ENCODE data around the gene GLRA1. TPM values are rescaled to one million over a fixed set of nuclear protein-coding genes. Genes with fewer than 3 reads are reported as not detected.
"Not testable (repeated sequence)": the region's sequence is repeated elsewhere in the genome, so short reads cannot be mapped to it uniquely, and the experiment has no call there.

The GLRA1 gene
- total RNA-seq, 1 donor from 2014 or later: not detected

DNA sequence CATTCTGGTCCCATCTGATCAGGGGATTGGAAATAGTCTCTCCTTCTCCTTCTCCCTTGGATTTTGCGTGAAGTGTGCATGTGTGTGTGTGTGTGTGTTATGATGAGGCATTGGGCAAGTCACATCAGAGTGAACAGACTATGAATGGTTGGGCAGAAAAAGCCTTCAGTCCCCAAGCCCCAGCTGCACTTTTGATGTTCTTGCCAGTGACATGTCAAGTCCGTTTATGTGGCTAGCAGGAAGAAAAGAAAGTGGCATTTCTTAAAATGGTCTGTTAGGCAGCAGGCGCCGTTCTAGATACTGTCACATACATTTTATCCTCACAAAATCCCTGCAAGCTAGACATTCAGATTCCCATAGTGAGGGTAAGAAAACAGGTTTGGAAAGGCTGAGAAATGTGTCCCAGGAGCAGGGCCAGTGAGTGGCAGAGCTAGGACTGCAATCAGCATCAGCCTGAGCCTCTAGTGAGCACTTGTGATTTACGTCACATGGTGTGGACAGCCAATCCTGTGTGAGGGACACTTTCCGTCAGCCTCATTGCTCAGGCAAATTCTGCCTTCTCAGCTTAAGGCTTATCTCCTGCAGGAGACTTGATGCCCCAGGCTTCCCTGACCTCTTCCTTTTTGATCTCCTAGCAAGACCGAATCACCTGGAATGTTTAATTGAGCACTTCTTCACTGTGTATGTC is 60.4 kb downstream of the GLRA1 start:
- no peaks in the 10 kb centered on the region for H3K4me1 Mint-ChIP-seq
- H3K9me3 Mint-ChIP-seq: no peaks in the 10 kb centered on the region
- no peaks in the 10 kb centered on the region for H3K27me3 Mint-ChIP-seq (ENCODE audit: low read depth)
- H3K27ac Mint-ChIP-seq: no peak overlapping the region
- H3K4me3 Mint-ChIP-seq: no peak overlapping the region
- DNase-seq (ENCODE audit: low spot score in 2 of 2, unreplicated experiment in 2 of 2): no peak
- H3K36me3 Mint-ChIP-seq: no peaks in the 10 kb centered on the region
- TF ChIP-seq, protein P1, sequence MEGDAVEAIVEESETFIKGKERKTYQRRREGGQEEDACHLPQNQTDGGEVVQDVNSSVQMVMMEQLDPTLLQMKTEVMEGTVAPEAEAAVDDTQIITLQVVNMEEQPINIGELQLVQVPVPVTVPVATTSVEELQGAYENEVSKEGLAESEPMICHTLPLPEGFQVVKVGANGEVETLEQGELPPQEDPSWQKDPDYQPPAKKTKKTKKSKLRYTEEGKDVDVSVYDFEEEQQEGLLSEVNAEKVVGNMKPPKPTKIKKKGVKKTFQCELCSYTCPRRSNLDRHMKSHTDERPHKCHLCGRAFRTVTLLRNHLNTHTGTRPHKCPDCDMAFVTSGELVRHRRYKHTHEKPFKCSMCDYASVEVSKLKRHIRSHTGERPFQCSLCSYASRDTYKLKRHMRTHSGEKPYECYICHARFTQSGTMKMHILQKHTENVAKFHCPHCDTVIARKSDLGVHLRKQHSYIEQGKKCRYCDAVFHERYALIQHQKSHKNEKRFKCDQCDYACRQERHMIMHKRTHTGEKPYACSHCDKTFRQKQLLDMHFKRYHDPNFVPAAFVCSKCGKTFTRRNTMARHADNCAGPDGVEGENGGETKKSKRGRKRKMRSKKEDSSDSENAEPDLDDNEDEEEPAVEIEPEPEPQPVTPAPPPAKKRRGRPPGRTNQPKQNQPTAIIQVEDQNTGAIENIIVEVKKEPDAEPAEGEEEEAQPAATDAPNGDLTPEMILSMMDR (IDR thresholded peaks at IDR 0.05; ENCODE audit: unreplicated experiment): no peak

DNA sequence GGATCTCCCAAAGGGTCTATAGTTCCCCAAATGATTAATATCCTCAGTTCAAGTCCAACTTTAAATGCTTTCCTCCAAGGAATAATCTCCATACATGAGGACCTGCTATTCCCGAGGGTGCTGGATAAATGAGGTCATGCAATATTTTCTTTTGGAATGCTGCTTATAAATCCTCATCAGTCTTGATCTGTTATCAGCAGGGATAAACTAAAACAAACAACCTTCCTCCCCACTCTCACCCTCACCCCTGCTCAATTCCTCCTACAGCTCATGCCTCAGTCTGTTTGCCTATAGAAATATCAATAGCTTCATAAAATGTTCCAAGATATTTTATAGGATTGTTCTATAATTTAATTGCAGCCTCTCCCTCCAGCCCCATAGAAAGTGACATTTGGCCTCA is 61.1 kb downstream of the GLRA1 start:
- no peaks in the 10 kb centered on the region for H3K9me3 Mint-ChIP-seq
- H3K36me3 Mint-ChIP-seq: no peaks in the 10 kb centered on the region
- H3K4me1 Mint-ChIP-seq: no peaks in the 10 kb centered on the region
- TF ChIP-seq, protein P1 (IDR thresholded peaks at IDR 0.05; ENCODE audit: unreplicated experiment): no peak
- no peak overlapping the region for H3K4me3 Mint-ChIP-seq
- no peak for DNase-seq (ENCODE audit: low spot score in 2 of 2, unreplicated experiment in 2 of 2)
- no peak overlapping the region for H3K27ac Mint-ChIP-seq
- H3K27me3 Mint-ChIP-seq (ENCODE audit: low read depth): no peaks in the 10 kb centered on the region

DNA sequence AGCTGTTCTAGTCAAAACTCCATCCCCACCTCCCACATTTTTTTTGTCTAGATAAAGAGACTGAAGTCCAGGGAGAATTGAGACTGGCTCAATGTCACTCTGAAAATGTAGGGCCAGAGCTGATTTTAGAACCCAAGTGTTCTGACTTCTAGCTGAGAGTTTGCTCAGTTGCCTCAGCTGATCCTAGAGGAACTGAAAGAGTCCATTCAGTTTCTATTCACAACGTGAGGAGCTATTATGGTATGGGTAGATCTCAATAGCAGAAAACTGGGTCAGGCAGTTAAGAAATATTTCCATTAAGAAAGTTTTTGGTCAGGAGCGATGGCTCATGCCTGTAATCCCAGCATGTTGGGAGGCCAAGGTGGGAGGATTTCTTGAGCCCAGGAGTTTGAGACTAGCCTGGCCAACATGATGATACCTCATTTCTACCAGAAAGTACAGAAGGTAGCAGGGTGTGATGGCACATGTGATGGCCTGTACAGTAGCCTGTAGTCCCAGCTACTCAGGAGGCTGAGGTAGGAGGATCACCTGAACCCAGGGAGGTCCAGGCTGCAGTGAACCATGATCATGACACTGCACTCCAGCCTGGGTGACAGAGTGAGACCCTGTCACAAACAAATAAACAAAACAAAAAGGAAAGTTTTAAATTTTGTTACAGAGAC is 61.7 kb downstream of the GLRA1 start:
- Mint-ChIP-seq H3K27ac (no peak overlapping the region), H3K4me1 (no peaks in the 10 kb centered on the region), H3K9me3 (no peaks in the 10 kb centered on the region), H3K27me3 (ENCODE audit: low read depth) (no peaks in the 10 kb centered on the region), H3K36me3 (no peaks in the 10 kb centered on the region), H3K4me3 (no peak overlapping the region)
- DNase-seq (ENCODE audit: low spot score in 2 of 2, unreplicated experiment in 2 of 2): no peak
- TF ChIP-seq, protein P1 (IDR thresholded peaks at IDR 0.05; ENCODE audit: unreplicated experiment): no peak

DNA sequence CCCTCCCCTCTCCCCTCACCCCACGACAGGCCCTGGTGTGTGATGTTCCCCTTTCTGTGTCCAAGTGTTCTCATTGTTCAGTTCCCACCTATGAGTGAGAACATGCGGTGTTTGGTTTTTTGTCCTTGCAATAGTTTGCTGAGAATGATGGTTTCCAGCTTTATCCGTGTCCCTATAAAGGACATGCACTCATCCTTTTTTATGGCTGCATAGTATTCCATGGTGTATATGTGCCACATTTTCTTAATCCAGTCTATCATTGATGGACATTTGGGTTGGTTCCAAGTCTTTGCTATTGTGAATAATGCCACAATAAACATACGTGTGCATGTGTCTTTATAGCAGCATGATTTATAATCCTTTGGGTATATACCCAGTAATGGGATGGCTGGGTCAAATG is 63.8 kb downstream of the GLRA1 start:
- not testable (repeated sequence) for H3K36me3 Mint-ChIP-seq; DNase-seq (ENCODE audit: low spot score in 2 of 2, unreplicated experiment in 2 of 2); H3K27ac Mint-ChIP-seq; H3K4me1 Mint-ChIP-seq; H3K27me3 Mint-ChIP-seq (ENCODE audit: low read depth); H3K9me3 Mint-ChIP-seq; H3K4me3 Mint-ChIP-seq

DNA sequence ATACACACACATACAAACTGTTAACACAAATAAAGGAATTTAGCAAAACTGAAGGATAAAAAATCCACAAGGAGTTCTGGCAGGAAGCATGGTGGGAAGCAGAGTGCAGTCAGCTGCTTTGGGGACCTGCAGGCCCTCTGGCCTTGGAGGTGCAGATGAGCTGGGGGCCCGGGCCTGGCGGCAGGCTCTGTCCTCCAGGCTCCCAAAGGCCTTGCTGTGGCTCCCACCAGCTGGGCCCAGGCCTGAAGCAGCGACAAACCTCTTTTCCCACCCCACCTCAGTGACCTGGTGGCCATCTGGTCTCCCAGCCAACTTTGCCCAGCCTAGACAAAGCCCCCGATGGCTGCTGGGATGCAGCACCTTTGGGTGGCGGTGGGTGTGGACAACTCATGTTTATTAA is 67.8 kb downstream of the GLRA1 start:
- Mint-ChIP-seq H3K4me1 (no peaks in the 10 kb centered on the region), H3K27ac (no peak overlapping the region), H3K4me3 (no peak overlapping the region), H3K9me3 (no peaks in the 10 kb centered on the region), H3K27me3 (ENCODE audit: low read depth) (no peaks in the 10 kb centered on the region), H3K36me3 (no peaks in the 10 kb centered on the region)
- no peak for DNase-seq (ENCODE audit: low spot score in 2 of 2, unreplicated experiment in 2 of 2)
- TF ChIP-seq, protein P1 (IDR thresholded peaks at IDR 0.05; ENCODE audit: unreplicated experiment): no peak

DNA sequence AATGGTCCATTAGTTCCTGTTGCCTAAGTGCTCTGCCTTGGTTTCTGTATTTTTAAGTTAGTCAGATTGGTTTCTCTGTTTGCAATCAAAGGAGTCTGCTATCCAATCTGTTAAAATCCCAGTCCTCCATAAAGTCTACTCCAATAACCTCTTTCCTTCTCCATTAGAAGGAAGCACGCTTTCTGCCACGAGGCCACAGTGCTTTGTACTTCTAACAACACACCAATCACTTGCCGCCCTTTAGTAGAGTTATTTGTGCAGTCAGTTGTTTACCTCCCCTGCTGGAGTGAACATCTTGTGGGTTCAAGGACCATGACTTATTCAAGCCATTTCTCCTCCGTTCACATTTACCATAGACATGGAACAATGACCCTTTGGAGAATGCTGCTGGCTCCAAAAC is 69.0 kb downstream of the GLRA1 start:
- H3K36me3 Mint-ChIP-seq: no peaks in the 10 kb centered on the region
- no peak overlapping the region for H3K27ac Mint-ChIP-seq
- no peaks in the 10 kb centered on the region for H3K9me3 Mint-ChIP-seq
- no peaks in the 10 kb centered on the region for H3K4me1 Mint-ChIP-seq
- DNase-seq (ENCODE audit: low spot score in 2 of 2, unreplicated experiment in 2 of 2): no peak
- no peak overlapping the region for H3K4me3 Mint-ChIP-seq
- no peaks in the 10 kb centered on the region for H3K27me3 Mint-ChIP-seq (ENCODE audit: low read depth)
- TF ChIP-seq, protein P1 (IDR thresholded peaks at IDR 0.05; ENCODE audit: unreplicated experiment): no peak

Measured in mesothelial cell of epicardium (in vitro differentiated cells).